SK-N-MC (cell line): ENCODE results near the gene FAM3A.

Experiments
- DNase-seq: peaks from one replicate; pipeline ENCODE4 v3.0.0-alpha.2; 2011; ENCODE audit warnings: low read depth, low spot score
- H3K27ac ChIP-seq: fragments of 200-600 bp; sonication (generic); 2 replicates; pipeline ENCODE4 v1.5.1; 2016; ENCODE audit warnings: mixed run types
- H3K36me3 ChIP-seq: fragments of 200-600 bp; sonication (generic); 2 replicates; pipeline ENCODE4 v1.6.1; 2017; ENCODE audit warnings: antibody characterized with exemption, low read length, mixed read lengths; ENCODE audit not compliant: insufficient read depth
- H3K4me3 ChIP-seq: fragments of 200-600 bp; sonication (generic); 2 replicates; pipeline ENCODE4 v1.5.1; 2016
- H3K9ac ChIP-seq: fragments of 200-600 bp; sonication (generic); 2 replicates; pipeline ENCODE4 v1.8.0; 2017; ENCODE audit warnings: mixed run types, mixed read lengths; ENCODE audit not compliant: insufficient read length
- H3K9me3 ChIP-seq: fragments of 200-600 bp; sonication (generic); 2 replicates; pipeline ENCODE4 v1.6.1; 2017; ENCODE audit warnings: low read depth, mild to moderate bottlenecking, antibody characterized with exemption, low read length, moderate library complexity, mixed read lengths
- EZH2 ChIP-seq: fragments of 200-600 bp; sonication (generic); IDR thresholded peaks from one replicate; pipeline ENCODE4 v1.6.1; 2017; ENCODE audit warnings: antibody characterized with exemption
- FOXP2 ChIP-seq: optimal IDR thresholded peaks from 2 replicates; pipeline ENCODE3; 2011; ENCODE audit warnings: mild to moderate bottlenecking, moderate library complexity; ENCODE audit not compliant: insufficient read depth; ENCODE audit errors: extremely low read length, control extremely low read depth
- POLR2AphosphoS5 ChIP-seq: IDR thresholded peaks from 2 replicates; pipeline ENCODE4 v1.6.1; 2012; ENCODE audit warnings: mild to moderate bottlenecking, low read depth, low read length, borderline replicate concordance

FAM3A gene

GRCh38 chrX:154495472-154495922, 20.5 kb downstream of the FAM3A start:
- H3K4me3 ChIP-seq: no peak overlapping the region
- H3K9me3 ChIP-seq: no peaks in the 10 kb centered on the region
- DNase-seq: no peak
- no peak for TF ChIP-seq POLR2AphosphoS5
- TF ChIP-seq FOXP2: no peak
- TF ChIP-seq EZH2: no peak
- no peaks in the 10 kb centered on the region for H3K36me3 ChIP-seq
- H3K9ac ChIP-seq: no peak overlapping the region
- H3K27ac ChIP-seq: no peak overlapping the region

GRCh38 chrX:154494715-154495114, 21.3 kb downstream of the FAM3A start:
- Histone ChIP-seq H3K27ac (no peak overlapping the region), H3K9ac (no peak overlapping the region), H3K4me3 (no peak overlapping the region), H3K9me3 (no peaks in the 10 kb centered on the region), H3K36me3 (no peaks in the 10 kb centered on the region)
- no peak for DNase-seq
- TF ChIP-seq EZH2 (no peak), FOXP2 (no peak), POLR2AphosphoS5 (no peak)

- DNase-seq: peak; percentile 22
- H3K36me3 ChIP-seq: no peaks in the 10 kb centered on the region; the same call in 1 of the 2 replicates
- TF ChIP-seq POLR2AphosphoS5 (peak; percentile 72; the same call in 1 of the 2 replicates), FOXP2 (no peak), EZH2 (no peak)
- no peaks in the 10 kb centered on the region for H3K9me3 ChIP-seq
- H3K27ac ChIP-seq: peak within 1 kb of the TSS; percentile 64; the same call in 1 of the 2 replicates
- peak within 1 kb of the TSS; percentile 79 for H3K4me3 ChIP-seq
- H3K9ac ChIP-seq: peak within 1 kb of the TSS; percentile 77
These were observed 25.5 kb downstream of the FAM3A start, which contains the start of gene SLC10A3 for GRCh38 chrX:154490414-154491083. Gene SLC10A3 (minus strand): TSS chrX:154490629. CDS start chrX:154488940, 1,689 bp downstream.

GRCh38 chrX:154490021-154490413, 26.0 kb downstream of the FAM3A start:
- H3K4me3 ChIP-seq: peak overlapping the region; percentile 79
- TF ChIP-seq EZH2 (no peak), POLR2AphosphoS5 (no peak), FOXP2 (no peak)
- DNase-seq: no peak
- peaks cover 2% of the 10 kb centered on the region; the same call in 1 of the 2 replicates for H3K36me3 ChIP-seq
- no peak overlapping the region for H3K27ac ChIP-seq
- H3K9ac ChIP-seq: peak overlapping the region; percentile 65
- H3K9me3 ChIP-seq: no peaks in the 10 kb centered on the region

- Histone ChIP-seq H3K27ac (no peak overlapping the region), H3K4me3 (peak overlapping the region; percentile 79), H3K9me3 (no peaks in the 10 kb centered on the region), H3K9ac (no peak overlapping the region), H3K36me3 (peaks cover 7% of the 10 kb centered on the region; the same call in 1 of the 2 replicates)
- DNase-seq: no peak
- TF ChIP-seq EZH2: no peak
These were observed 26.9 kb downstream of the FAM3A start for GRCh38 chrX:154489182-154489581.

GRCh38 chrX:154488336-154489075, 27.5 kb downstream of the FAM3A start:
- H3K4me3 ChIP-seq: no peak overlapping the region
- TF ChIP-seq EZH2: no peak
- no peak for TF ChIP-seq POLR2AphosphoS5
- no peak for TF ChIP-seq FOXP2

GRCh38 chrX:154487518-154488290, 28.3 kb downstream of the FAM3A start:
- H3K9ac ChIP-seq: no peak overlapping the region
- TF ChIP-seq EZH2 (no peak), FOXP2 (no peak), POLR2AphosphoS5 (no peak)
- H3K4me3 ChIP-seq: no peak overlapping the region
- no peak overlapping the region for H3K27ac ChIP-seq
- no peak for DNase-seq
- H3K36me3 ChIP-seq: peaks cover 7% of the 10 kb centered on the region; the same call in 1 of the 2 replicates
- H3K9me3 ChIP-seq: no peaks in the 10 kb centered on the region

More at GRCh38 chrX:154488336-154489075, 27.5 kb downstream of the FAM3A start:
- no peak overlapping the region for H3K27ac ChIP-seq
- H3K9ac ChIP-seq: no peak overlapping the region
- H3K9me3 ChIP-seq: no peaks in the 10 kb centered on the region
- peaks cover 7% of the 10 kb centered on the region; the same call in 1 of the 2 replicates for H3K36me3 ChIP-seq
- no peak for DNase-seq

GRCh38 chrX:154486396-154487207, 29.4 kb downstream of the FAM3A start, which contains the start of gene UBL4A:
Gene UBL4A (minus strand): TSS chrX:154486615. CDS start chrX:154486584, 31 bp downstream.
- Histone ChIP-seq H3K27ac (no peak within 1 kb of the TSS), H3K9me3 (no peaks in the 10 kb centered on the region), H3K36me3 (peaks cover 7% of the 10 kb centered on the region; the same call in 1 of the 2 replicates), H3K4me3 (peak within 1 kb of the TSS; percentile 77), H3K9ac (peak within 1 kb of the TSS; percentile 66)
- TF ChIP-seq POLR2AphosphoS5: 0 out of 2 replicates have a peak, but pooled peaks have one; percentile 47
- no peak for TF ChIP-seq EZH2
- no peak for TF ChIP-seq FOXP2
- DNase-seq: no peak
